GM23338 (cell line): ENCODE data around the gene CPSF3. TPM values are rescaled to one million over a fixed set of nuclear protein-coding genes. Genes with fewer than 3 reads are reported as not detected.

Experiments used
- ATAC-seq: fragments of 200-7000 bp; cut with Tn5 transposase; 3 replicates; pipeline ENCODE4 v1.9.1; 2020
- DNase-seq: peaks from one replicate; pipeline ENCODE4 v3.0.0-alpha.2; 2015; ENCODE audit warnings: low spot score
- H2AFZ ChIP-seq: fragments of 200-600 bp; sonication (generic); 2 replicates; pipeline ENCODE4 v1.8.0; 2016; ENCODE audit warnings: antibody characterized with exemption, mild to moderate bottlenecking, moderate library complexity
- H3F3A ChIP-seq: fragments of 200-600 bp; sonication (generic); replicated peaks from 2 replicates; pipeline ENCODE4 v1.8.0; 2017; ENCODE audit warnings: antibody characterized with exemption, mixed run types, low read depth
- H3K27ac ChIP-seq: fragments of 200-600 bp; sonication (generic); 2 replicates; pipeline ENCODE4 v1.6.1; 2016; ENCODE audit warnings: low read depth
- H3K27me3 ChIP-seq: fragments of 200-600 bp; sonication (generic); 2 replicates; pipeline ENCODE4 v1.8.0; 2016; ENCODE audit warnings: mild to moderate bottlenecking, mixed run types, moderate library complexity; ENCODE audit not compliant: insufficient read depth
- H3K36me3 ChIP-seq: fragments of 200-600 bp; sonication (generic); 2 replicates; pipeline ENCODE4 v1.8.0; 2016; ENCODE audit warnings: mild to moderate bottlenecking; ENCODE audit not compliant: insufficient read depth
- H3K4me1 ChIP-seq: fragments of 200-600 bp; sonication (generic); 2 replicates; pipeline ENCODE4 v1.8.0; 2016; ENCODE audit warnings: mild to moderate bottlenecking, moderate library complexity; ENCODE audit not compliant: insufficient read depth
- H3K4me2 ChIP-seq: fragments of 200-600 bp; sonication (generic); 2 replicates; pipeline ENCODE4 v1.7.1; 2017; ENCODE audit warnings: mixed run types
- H3K4me3 ChIP-seq: fragments of 200-600 bp; sonication (generic); 2 replicates; pipeline ENCODE4 v1.6.1; 2016; ENCODE audit warnings: mixed run types
- H3K79me2 ChIP-seq: fragments of 200-600 bp; sonication (generic); replicated peaks from 2 replicates; pipeline ENCODE4 v1.8.0; 2017; ENCODE audit warnings: mild to moderate bottlenecking; ENCODE audit not compliant: insufficient read depth
- H3K9me2 ChIP-seq: fragments of 200-600 bp; sonication (generic); 2 replicates; pipeline ENCODE4 v1.8.0; 2017; ENCODE audit not compliant: insufficient read depth
- H4K20me1 ChIP-seq: fragments of 200-600 bp; sonication (generic); replicated peaks from 2 replicates; pipeline ENCODE4 v1.8.0; 2017; ENCODE audit warnings: mild to moderate bottlenecking; ENCODE audit not compliant: insufficient read depth
- H3K27ac Mint-ChIP-seq: 2 replicates; pipeline ENCODE4 v1.8.0; 2020; ENCODE audit warnings: inconsistent platforms, mild to moderate bottlenecking, moderate library complexity, mixed read lengths
- H3K27me3 Mint-ChIP-seq: 3 replicates; pipeline ENCODE4 v1.8.0; 2022; ENCODE audit warnings: low read depth, mild to moderate bottlenecking, moderate library complexity, mixed read lengths, inconsistent platforms; ENCODE audit not compliant: insufficient read depth, poor library complexity
- H3K36me3 Mint-ChIP-seq: 3 replicates; pipeline ENCODE4 v1.8.0; 2021; ENCODE audit warnings: low read depth, mild to moderate bottlenecking, inconsistent platforms, moderate library complexity, mixed read lengths
- H3K4me1 Mint-ChIP-seq: 3 replicates; pipeline ENCODE4 v1.8.0; 2020; ENCODE audit warnings: mild to moderate bottlenecking, inconsistent platforms, mixed read lengths
- H3K4me3 Mint-ChIP-seq: 3 replicates; pipeline ENCODE4 v1.8.0; 2021; ENCODE audit warnings: moderate library complexity, mild to moderate bottlenecking, inconsistent platforms, mixed read lengths
- H3K9me3 Mint-ChIP-seq: 3 replicates; pipeline ENCODE4 v1.8.0; 2020; ENCODE audit warnings: moderate library complexity, mild to moderate bottlenecking, inconsistent platforms, mixed read lengths
- CREB1 ChIP-seq: fragments of 250-450 bp; sonication (Bioruptor Pico); IDR thresholded peaks from 2 replicates; pipeline ENCODE4 v1.5.0; 2020; ENCODE audit warnings: low read depth, mild to moderate bottlenecking, moderate library complexity
- EZH2 ChIP-seq: fragments of 200-600 bp; sonication (generic); IDR thresholded peaks from one replicate; pipeline ENCODE4 v1.8.0; 2017; ENCODE audit warnings: antibody characterized with exemption, mild to moderate bottlenecking, low read depth; ENCODE audit not compliant: unreplicated experiment
- EZH2phosphoT487 ChIP-seq: fragments of 200-600 bp; sonication (generic); IDR thresholded peaks from one replicate; pipeline ENCODE4 v1.8.1; 2018; ENCODE audit warnings: antibody characterized with exemption; ENCODE audit not compliant: unreplicated experiment
- JUNB ChIP-seq: IDR thresholded peaks from one replicate; pipeline ENCODE4 v1.6.1; 2016; ENCODE audit warnings: antibody characterized with exemption; ENCODE audit not compliant: unreplicated experiment
- NANOG ChIP-seq: IDR thresholded peaks from 2 replicates; pipeline ENCODE4 v1.6.1; 2016; ENCODE audit warnings: antibody characterized with exemption, borderline replicate concordance
- POLR2AphosphoS5 ChIP-seq: IDR thresholded peaks from 2 replicates; pipeline ENCODE4 v1.6.1; 2016; ENCODE audit warnings: antibody characterized with exemption, low read depth
- STAT1 ChIP-seq: IDR thresholded peaks from one replicate; pipeline ENCODE4 v1.6.1; 2016; ENCODE audit warnings: antibody characterized with exemption; ENCODE audit not compliant: unreplicated experiment
- ZNF114 ChIP-seq: fragments of 250-450 bp; sonication (Bioruptor Pico); IDR thresholded peaks from 2 replicates; pipeline ENCODE4 v1.5.0; 2020; ENCODE audit warnings: mild to moderate bottlenecking, moderate library complexity
- ZNF331 ChIP-seq: fragments of 250-450 bp; sonication (Bioruptor Pico); IDR thresholded peaks from 2 replicates; pipeline ENCODE4 v1.5.0; 2020; ENCODE audit warnings: low read depth, mild to moderate bottlenecking, moderate library complexity
- polyA plus RNA-seq: library from polyadenylated mRNA; unstranded; fragments of >200 nt; fragmentation: Nextera tagmentation; extraction: Ambion mirVana; gene quantifications from 2 replicates; pipeline ENCODE4 v1.2.1, GENCODE V29; 2016
- total RNA-seq: library from RNA; depleted of rRNA; stranded (reverse); fragments of >200 nt; shearing (Covaris generic); gene quantifications from 2 replicates; pipeline ENCODE4 v1.2.3, GENCODE V29; 2014
- TF ChIP-seq, protein P1 (sequence below): IDR thresholded peaks from one replicate; pipeline ENCODE4 v1.6.1; 2018; ENCODE audit warnings: antibody characterized with exemption; ENCODE audit not compliant: unreplicated experiment
- TF ChIP-seq, protein P2 (sequence below), 2 experiments: fragments of 200-600 bp in 1 of 2; sonication (generic) in 1 of 2; conservative IDR thresholded peaks; 2 replicates each; pipeline versions ENCODE4 v1.5.1 to v1.6.1; 2016 to 2017; ENCODE audit warnings: antibody characterized with exemption in 2 of 2, low read depth in 2 of 2, mild to moderate bottlenecking in 2 of 2, moderate library complexity in 1 of 2
- TF ChIP-seq, protein P3 (sequence below): IDR thresholded peaks from 2 replicates; pipeline ENCODE4 v1.6.1; 2016; ENCODE audit warnings: antibody characterized with exemption
- TF ChIP-seq, protein P4 (sequence below): fragments of 250-450 bp; sonication (Bioruptor Pico); IDR thresholded peaks from 2 replicates; pipeline ENCODE4 v1.5.0; 2020; ENCODE audit warnings: mild to moderate bottlenecking, moderate library complexity

The CPSF3 gene
- total and polyA plus RNA-seq, 2 experiments from 2014 or later = 77.1 to 105 TPM

DNA sequence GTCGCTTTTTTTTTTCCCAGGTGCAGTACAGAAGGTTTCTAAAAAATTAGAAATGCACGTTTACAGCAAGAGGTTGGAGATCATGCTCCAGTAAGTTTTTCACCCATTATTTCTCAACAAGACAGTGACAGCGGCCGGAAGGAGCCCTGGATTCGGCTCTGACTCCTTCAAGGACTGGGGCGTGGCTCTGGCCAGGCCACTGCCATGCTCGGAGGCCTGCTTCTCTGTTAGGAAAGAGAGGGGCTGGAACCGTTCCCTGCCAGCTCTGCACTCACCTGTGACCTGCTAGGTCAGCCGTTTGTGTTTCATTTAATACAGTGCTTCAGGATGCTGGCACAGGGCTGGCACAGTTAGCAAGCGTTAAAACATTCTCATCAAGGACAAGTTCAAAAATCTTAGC lies 44.2 kb downstream of the CPSF3 start:
- no peak for ATAC-seq
- Histone ChIP-seq H3K4me1 (no peaks in the 10 kb centered on the region), H2AFZ (no peak overlapping the region), H3K9me2 (no peaks in the 10 kb centered on the region), H3K27ac (no peak overlapping the region), H3K27me3 (no peaks in the 10 kb centered on the region), H3K36me3 (no peaks in the 10 kb centered on the region; the same call in 1 of the 2 replicates), H3F3A (no peaks in the 10 kb centered on the region), H3K4me2 (no peak overlapping the region), H4K20me1 (peaks cover 5% of the 10 kb centered on the region; the same call in 1 of the 2 replicates), H3K4me3 (no peak overlapping the region), H3K79me2 (no peaks in the 10 kb centered on the region)
- peaks cover 44% of the 10 kb centered on the region for H3K36me3 Mint-ChIP-seq
- H3K4me1 Mint-ChIP-seq = no peaks in the 10 kb centered on the region
- H3K4me3 Mint-ChIP-seq = no peak overlapping the region
- H3K27me3 Mint-ChIP-seq = no peaks in the 10 kb centered on the region
- no peak for TF ChIP-seq EZH2
- TF ChIP-seq NANOG = no peak
- no peak for TF ChIP-seq JUNB
- TF ChIP-seq, protein P1, sequence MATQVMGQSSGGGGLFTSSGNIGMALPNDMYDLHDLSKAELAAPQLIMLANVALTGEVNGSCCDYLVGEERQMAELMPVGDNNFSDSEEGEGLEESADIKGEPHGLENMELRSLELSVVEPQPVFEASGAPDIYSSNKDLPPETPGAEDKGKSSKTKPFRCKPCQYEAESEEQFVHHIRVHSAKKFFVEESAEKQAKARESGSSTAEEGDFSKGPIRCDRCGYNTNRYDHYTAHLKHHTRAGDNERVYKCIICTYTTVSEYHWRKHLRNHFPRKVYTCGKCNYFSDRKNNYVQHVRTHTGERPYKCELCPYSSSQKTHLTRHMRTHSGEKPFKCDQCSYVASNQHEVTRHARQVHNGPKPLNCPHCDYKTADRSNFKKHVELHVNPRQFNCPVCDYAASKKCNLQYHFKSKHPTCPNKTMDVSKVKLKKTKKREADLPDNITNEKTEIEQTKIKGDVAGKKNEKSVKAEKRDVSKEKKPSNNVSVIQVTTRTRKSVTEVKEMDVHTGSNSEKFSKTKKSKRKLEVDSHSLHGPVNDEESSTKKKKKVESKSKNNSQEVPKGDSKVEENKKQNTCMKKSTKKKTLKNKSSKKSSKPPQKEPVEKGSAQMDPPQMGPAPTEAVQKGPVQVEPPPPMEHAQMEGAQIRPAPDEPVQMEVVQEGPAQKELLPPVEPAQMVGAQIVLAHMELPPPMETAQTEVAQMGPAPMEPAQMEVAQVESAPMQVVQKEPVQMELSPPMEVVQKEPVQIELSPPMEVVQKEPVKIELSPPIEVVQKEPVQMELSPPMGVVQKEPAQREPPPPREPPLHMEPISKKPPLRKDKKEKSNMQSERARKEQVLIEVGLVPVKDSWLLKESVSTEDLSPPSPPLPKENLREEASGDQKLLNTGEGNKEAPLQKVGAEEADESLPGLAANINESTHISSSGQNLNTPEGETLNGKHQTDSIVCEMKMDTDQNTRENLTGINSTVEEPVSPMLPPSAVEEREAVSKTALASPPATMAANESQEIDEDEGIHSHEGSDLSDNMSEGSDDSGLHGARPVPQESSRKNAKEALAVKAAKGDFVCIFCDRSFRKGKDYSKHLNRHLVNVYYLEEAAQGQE = no peak
- no peak for TF ChIP-seq ZNF114
- no peak for TF ChIP-seq STAT1
- TF ChIP-seq, protein P2, sequence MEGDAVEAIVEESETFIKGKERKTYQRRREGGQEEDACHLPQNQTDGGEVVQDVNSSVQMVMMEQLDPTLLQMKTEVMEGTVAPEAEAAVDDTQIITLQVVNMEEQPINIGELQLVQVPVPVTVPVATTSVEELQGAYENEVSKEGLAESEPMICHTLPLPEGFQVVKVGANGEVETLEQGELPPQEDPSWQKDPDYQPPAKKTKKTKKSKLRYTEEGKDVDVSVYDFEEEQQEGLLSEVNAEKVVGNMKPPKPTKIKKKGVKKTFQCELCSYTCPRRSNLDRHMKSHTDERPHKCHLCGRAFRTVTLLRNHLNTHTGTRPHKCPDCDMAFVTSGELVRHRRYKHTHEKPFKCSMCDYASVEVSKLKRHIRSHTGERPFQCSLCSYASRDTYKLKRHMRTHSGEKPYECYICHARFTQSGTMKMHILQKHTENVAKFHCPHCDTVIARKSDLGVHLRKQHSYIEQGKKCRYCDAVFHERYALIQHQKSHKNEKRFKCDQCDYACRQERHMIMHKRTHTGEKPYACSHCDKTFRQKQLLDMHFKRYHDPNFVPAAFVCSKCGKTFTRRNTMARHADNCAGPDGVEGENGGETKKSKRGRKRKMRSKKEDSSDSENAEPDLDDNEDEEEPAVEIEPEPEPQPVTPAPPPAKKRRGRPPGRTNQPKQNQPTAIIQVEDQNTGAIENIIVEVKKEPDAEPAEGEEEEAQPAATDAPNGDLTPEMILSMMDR (conservative IDR thresholded peaks at IDR 0.05; ENCODE audit: low read depth in 2 of 2) = no peak
- TF ChIP-seq, protein P3, sequence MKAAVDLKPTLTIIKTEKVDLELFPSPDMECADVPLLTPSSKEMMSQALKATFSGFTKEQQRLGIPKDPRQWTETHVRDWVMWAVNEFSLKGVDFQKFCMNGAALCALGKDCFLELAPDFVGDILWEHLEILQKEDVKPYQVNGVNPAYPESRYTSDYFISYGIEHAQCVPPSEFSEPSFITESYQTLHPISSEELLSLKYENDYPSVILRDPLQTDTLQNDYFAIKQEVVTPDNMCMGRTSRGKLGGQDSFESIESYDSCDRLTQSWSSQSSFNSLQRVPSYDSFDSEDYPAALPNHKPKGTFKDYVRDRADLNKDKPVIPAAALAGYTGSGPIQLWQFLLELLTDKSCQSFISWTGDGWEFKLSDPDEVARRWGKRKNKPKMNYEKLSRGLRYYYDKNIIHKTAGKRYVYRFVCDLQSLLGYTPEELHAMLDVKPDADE = no peak
- no peak for TF ChIP-seq POLR2AphosphoS5
- no peak for TF ChIP-seq CREB1
- TF ChIP-seq EZH2phosphoT487 = no peak
- TF ChIP-seq, protein P4, sequence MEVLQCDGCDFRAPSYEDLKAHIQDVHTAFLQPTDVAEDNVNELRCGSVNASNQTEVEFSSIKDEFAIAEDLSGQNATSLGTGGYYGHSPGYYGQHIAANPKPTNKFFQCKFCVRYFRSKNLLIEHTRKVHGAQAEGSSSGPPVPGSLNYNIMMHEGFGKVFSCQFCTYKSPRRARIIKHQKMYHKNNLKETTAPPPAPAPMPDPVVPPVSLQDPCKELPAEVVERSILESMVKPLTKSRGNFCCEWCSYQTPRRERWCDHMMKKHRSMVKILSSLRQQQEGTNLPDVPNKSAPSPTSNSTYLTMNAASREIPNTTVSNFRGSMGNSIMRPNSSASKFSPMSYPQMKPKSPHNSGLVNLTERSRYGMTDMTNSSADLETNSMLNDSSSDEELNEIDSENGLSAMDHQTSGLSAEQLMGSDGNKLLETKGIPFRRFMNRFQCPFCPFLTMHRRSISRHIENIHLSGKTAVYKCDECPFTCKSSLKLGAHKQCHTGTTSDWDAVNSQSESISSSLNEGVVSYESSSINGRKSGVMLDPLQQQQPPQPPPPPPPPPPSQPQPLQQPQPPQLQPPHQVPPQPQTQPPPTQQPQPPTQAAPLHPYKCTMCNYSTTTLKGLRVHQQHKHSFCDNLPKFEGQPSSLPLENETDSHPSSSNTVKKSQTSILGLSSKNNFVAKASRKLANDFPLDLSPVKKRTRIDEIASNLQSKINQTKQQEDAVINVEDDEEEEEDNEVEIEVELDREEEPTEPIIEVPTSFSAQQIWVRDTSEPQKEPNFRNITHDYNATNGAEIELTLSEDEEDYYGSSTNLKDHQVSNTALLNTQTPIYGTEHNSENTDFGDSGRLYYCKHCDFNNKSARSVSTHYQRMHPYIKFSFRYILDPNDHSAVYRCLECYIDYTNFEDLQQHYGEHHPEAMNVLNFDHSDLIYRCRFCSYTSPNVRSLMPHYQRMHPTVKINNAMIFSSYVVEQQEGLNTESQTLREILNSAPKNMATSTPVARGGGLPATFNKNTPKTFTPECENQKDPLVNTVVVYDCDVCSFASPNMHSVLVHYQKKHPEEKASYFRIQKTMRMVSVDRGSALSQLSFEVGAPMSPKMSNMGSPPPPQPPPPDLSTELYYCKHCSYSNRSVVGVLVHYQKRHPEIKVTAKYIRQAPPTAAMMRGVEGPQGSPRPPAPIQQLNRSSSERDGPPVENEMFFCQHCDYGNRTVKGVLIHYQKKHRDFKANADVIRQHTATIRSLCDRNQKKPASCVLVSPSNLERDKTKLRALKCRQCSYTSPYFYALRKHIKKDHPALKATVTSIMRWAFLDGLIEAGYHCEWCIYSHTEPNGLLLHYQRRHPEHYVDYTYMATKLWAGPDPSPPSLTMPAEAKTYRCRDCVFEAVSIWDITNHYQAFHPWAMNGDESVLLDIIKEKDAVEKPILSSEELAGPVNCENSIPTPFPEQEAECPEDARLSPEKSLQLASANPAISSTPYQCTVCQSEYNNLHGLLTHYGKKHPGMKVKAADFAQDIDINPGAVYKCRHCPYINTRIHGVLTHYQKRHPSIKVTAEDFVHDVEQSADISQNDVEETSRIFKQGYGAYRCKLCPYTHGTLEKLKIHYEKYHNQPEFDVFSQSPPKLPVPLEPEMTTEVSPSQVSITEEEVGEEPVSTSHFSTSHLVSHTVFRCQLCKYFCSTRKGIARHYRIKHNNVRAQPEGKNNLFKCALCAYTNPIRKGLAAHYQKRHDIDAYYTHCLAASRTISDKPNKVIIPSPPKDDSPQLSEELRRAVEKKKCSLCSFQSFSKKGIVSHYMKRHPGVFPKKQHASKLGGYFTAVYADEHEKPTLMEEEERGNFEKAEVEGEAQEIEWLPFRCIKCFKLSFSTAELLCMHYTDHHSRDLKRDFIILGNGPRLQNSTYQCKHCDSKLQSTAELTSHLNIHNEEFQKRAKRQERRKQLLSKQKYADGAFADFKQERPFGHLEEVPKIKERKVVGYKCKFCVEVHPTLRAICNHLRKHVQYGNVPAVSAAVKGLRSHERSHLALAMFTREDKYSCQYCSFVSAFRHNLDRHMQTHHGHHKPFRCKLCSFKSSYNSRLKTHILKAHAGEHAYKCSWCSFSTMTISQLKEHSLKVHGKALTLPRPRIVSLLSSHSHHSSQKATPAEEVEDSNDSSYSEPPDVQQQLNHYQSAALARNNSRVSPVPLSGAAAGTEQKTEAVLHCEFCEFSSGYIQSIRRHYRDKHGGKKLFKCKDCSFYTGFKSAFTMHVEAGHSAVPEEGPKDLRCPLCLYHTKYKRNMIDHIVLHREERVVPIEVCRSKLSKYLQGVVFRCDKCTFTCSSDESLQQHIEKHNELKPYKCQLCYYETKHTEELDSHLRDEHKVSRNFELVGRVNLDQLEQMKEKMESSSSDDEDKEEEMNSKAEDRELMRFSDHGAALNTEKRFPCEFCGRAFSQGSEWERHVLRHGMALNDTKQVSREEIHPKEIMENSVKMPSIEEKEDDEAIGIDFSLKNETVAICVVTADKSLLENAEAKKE = no peak
- no peak for TF ChIP-seq ZNF331 (CRISPR knock-in tag)
- DNase-seq = no peak
- no peaks in the 10 kb centered on the region for H3K9me3 Mint-ChIP-seq
- H3K27ac Mint-ChIP-seq = no peak overlapping the region
